Measurements from ENCODE around the gene CRIM1. TPM values are rescaled to one million over a fixed set of nuclear protein-coding genes. Genes with fewer than 3 reads are reported as not detected.

The CRIM1 gene
- total RNA-seq, 4 donors from 2014 or later = 71.7 to 132 (median 118) TPM

DNA sequence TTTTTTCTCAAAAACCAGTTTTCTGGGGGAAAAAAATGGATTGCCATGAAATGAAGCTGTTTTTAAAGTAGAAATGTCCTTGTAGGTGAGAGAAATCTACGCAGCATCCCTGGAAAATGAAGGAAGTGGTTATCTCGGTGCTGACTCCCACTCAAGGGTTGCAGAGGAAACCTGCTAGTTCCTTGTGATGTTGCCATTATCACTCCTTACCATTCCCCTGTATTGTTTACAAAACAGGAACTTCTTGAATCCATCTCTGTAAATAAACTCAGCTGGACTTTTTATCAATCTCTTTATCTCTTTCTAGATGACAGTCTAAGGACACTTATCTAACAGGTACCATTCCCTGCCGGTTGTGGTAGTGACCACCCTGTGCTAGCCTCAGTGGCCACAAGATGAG lies 181.2 kb downstream of the CRIM1 start:
- H3K4me3 ChIP-seq (ENCODE audit: low read depth, poor library complexity, severe bottlenecking) = no peak overlapping the region
- intact Hi-C loops (cut with DNase I; ENCODE audit: low total_unique reads) = no loop called here
- DNase-seq (ENCODE audit: low spot score in 2 of 2) = no peak
- 91 to 93% methylated on average over 3 of the region's 3 CpGs for WGBS, 2 donors
- no peak for TF ChIP-seq POLR2A (IDR thresholded peaks at IDR 0.05)
- TF ChIP-seq, protein P1, sequence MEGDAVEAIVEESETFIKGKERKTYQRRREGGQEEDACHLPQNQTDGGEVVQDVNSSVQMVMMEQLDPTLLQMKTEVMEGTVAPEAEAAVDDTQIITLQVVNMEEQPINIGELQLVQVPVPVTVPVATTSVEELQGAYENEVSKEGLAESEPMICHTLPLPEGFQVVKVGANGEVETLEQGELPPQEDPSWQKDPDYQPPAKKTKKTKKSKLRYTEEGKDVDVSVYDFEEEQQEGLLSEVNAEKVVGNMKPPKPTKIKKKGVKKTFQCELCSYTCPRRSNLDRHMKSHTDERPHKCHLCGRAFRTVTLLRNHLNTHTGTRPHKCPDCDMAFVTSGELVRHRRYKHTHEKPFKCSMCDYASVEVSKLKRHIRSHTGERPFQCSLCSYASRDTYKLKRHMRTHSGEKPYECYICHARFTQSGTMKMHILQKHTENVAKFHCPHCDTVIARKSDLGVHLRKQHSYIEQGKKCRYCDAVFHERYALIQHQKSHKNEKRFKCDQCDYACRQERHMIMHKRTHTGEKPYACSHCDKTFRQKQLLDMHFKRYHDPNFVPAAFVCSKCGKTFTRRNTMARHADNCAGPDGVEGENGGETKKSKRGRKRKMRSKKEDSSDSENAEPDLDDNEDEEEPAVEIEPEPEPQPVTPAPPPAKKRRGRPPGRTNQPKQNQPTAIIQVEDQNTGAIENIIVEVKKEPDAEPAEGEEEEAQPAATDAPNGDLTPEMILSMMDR (IDR thresholded peaks at IDR 0.05) = no peak

DNA sequence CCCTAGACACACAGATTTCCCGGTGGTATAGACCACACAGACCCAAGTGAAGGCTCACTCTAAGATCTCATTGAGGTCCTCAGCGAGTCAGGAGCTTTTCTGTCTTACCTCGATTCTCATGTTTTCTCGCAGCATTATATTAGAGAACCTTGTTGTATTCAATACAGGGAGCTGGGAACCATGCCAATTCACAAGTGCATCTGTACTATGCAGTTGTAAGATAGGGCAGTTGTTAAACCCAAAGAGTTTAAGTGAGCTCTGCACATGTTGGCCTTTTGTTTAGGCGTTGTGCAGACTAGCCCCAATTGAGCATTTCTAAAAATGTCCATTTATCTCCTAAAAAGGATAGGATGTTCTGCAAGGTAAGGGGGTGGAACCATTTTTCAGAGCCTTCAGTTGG lies 182.8 kb downstream of the CRIM1 start:
- WGBS, 2 donors = 90 to 94% methylated on average over 5 of the region's 5 CpGs
- no peak for DNase-seq (ENCODE audit: low spot score in 2 of 2)
- H3K4me3 ChIP-seq (ENCODE audit: low read depth, poor library complexity, severe bottlenecking) = no peak overlapping the region
- TF ChIP-seq, protein P1 (IDR thresholded peaks at IDR 0.05) = no peak
- no peak for TF ChIP-seq POLR2A (IDR thresholded peaks at IDR 0.05)
- intact Hi-C loops (cut with DNase I; ENCODE audit: low total_unique reads) = no loop called here

DNA sequence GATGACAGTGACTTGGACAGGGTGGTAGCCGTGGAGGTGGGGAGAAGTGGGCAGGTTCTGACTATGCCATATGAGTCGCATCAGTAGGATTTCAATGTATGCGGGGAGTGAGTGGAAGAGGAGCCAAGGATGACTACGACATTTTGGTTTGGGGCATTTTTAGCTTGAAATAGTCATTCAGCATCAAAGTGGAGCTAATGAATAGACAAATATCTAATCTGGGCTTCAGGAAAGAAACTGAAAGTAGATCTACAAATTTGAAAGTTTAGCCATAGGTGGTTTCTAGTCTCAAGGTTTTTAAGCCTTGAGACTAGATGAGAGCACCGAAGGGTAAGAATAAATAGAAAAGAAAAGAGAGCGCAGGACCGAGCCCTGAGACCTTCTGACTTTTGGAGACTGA lies 184.1 kb downstream of the CRIM1 start:
- intact Hi-C loops (cut with DNase I; ENCODE audit: low total_unique reads) = no loop called here
- DNase-seq (ENCODE audit: low spot score in 2 of 2) = no peak
- H3K4me3 ChIP-seq (ENCODE audit: low read depth, poor library complexity, severe bottlenecking) = no peak overlapping the region
- TF ChIP-seq, protein P1 (IDR thresholded peaks at IDR 0.05) = no peak
- no peak for TF ChIP-seq POLR2A (IDR thresholded peaks at IDR 0.05)
- 83 to 84% methylated on average over 7 of the region's 7 CpGs for WGBS, 2 donors

DNA sequence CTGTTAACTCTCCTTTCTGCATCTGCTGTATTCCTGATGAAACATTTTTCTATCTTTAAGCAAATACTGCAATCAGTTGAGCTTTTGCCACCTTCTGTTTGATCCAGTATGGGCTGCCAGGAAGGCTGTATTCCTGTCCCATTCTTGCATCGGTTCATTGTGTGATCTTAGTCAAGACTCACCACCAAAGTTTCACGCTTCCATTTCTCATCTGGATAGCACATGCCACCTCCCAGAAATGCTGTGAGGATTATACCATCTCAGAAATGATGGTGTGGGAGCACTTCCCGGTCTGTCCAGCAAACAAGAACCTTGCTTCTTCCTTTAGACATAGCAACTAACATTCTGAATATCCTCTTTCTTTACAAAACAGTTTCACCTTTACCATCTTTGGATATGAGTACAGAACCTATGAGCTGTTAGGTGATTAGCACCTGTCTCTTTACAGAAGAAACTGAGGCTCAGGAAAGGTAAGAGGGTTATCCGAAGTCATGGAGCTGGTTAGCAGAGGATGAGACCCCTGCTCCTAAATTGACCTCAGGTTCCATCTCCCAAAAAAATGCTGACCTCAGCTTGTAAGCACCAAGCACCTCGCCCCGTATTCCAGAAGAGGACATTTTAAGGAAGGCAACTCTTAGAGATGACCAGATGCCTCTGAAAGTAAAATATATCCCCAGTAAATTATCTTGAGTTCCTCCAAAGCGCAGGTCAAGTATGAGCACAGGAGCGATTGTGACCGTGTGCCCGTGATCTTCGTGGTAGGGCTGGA lies 185.6 kb downstream of the CRIM1 start:
- TF ChIP-seq POLR2A (IDR thresholded peaks at IDR 0.05) = no peak
- TF ChIP-seq, protein P1 (IDR thresholded peaks at IDR 0.05) = no peak
- intact Hi-C loops (cut with DNase I; ENCODE audit: low total_unique reads) = no loop called here
- DNase-seq (ENCODE audit: low spot score in 2 of 2) = no peak
- 77 to 91% methylated on average over 11 of the region's 11 CpGs for WGBS, 2 donors
- H3K4me3 ChIP-seq (ENCODE audit: low read depth, poor library complexity, severe bottlenecking) = no peak overlapping the region

DNA sequence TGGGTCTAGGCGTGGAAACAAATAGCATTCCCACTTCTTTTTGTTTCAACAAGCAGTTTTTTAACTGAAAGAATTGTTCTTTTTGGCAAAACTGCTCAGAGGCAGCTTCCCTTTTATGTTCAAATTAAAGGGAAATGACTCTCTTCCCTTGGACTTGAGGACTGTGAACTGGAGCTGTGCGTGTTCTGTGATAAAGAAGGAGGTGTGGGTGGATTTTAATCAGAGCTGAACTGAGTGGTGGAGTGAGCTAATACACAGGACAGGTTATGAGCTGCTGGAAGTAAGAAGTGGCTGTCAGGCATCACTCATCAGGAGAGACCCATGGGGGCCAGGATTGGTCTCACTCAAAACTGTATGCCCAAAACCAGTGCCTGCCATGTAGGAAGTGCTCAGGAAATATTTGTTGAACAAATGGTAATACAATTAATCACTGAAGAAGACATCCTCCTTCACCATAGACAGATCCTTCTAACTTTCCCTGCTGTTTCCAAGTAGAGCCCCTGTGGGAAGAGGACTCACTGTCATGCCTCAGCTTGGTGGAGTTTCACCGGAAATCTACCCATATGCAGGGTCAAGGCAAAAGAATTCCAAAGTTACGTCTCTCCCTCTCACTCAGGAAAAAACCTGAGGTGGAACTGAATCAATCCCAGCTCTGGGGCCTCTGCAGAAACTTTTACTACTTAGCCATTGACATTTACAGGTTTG lies 186.5 kb downstream of the CRIM1 start:
- 80 to 87% methylated on average over 4 of the region's 4 CpGs for WGBS, 2 donors
- TF ChIP-seq, protein P1 (IDR thresholded peaks at IDR 0.05) = no peak
- TF ChIP-seq POLR2A (IDR thresholded peaks at IDR 0.05) = no peak
- DNase-seq (ENCODE audit: low spot score in 2 of 2) = no peak
- H3K4me3 ChIP-seq (ENCODE audit: low read depth, poor library complexity, severe bottlenecking) = no peak overlapping the region
- intact Hi-C loops (cut with DNase I; ENCODE audit: low total_unique reads) = no loop called here

All from lower leg skin (tissue), 4 donors.